Mucosa of descending colon (tissue), 3 donors: ENCODE data around the gene ZMIZ1. TPM values are rescaled to one million over a fixed set of nuclear protein-coding genes. Genes with fewer than 3 reads are reported as not detected.
A peak's percentile ranks its signal among the peaks of the same experiment; 100 is the strongest.

Source experiments
- ATAC-seq: fragments of 200-7000 bp; cut with Tn5 transposase; one replicate; pipeline ENCODE4 v1.9.1; 2020; ENCODE audit warnings: mild to moderate bottlenecking, moderate library complexity
- DNase-seq, 3 donors: peaks; one replicate each; pipeline ENCODE4 v3.0.0-alpha.2; 2020
- H3K36me3 ChIP-seq: fragments of 200-600 bp; one replicate; pipeline ENCODE4 v1.8.0; 2021; ENCODE audit warnings: low read depth, mild to moderate bottlenecking
- H3K4me1 ChIP-seq: fragments of 200-600 bp; one replicate; pipeline ENCODE4 v1.8.0; 2021; ENCODE audit warnings: low read depth, mild to moderate bottlenecking
- H3K4me3 ChIP-seq: fragments of 200-600 bp; one replicate; pipeline ENCODE4 v1.8.0; 2021; ENCODE audit warnings: mild to moderate bottlenecking
- H3K9me3 ChIP-seq: fragments of 200-600 bp; one replicate; pipeline ENCODE4 v1.8.0; 2021; ENCODE audit warnings: mild to moderate bottlenecking
- CTCF ChIP-seq: fragments of 200-600 bp; IDR thresholded peaks from one replicate; pipeline ENCODE4 v1.8.0; 2022; ENCODE audit warnings: antibody characterized with exemption, mild to moderate bottlenecking
- intact Hi-C, 2 donors: fragments of 100-400 bp; cut with DNase I in 1 of 2; cut with micrococcal nuclease in 1 of 2; formaldehyde crosslinking; loops; one replicate each; pipeline versions ENCODE4 v1.11.0 to v1.11.1; 2022; cut with DNase I, micrococcal nuclease
- total RNA-seq, 3 donors: library from RNA; stranded (reverse); fragmentation: NEBNext Ultra II Directional in 2 of 3; extraction: Animal tissue kit (Norgen Biotek cat#: 25700) in 2 of 3; gene quantifications; one replicate each; pipeline versions ENCODE4 v1.2.1 to v1.2.4, GENCODE V29; 2021 to 2023
- donor health status: DM: no; HTN: no; CAD: no; lungs with moderate emphysema.
- donor health status: DM: no; HTN: no; CAD: no.
- donor health status: DM: no; HTN: yes; CAD: no.

The ZMIZ1 gene
- total RNA-seq, 3 donors from 2014 or later, result 61.4 to 103 (median 89.1) TPM

- peaks cover 44% of the 10 kb centered on the region for H3K4me1 ChIP-seq
- no peaks in the 10 kb centered on the region for H3K36me3 ChIP-seq
- intact Hi-C loops, result loop anchor here (10.0 kb wide), 1 partner anchor 89 kb away; no protein-coding TSS in a partner anchor
- peak; percentile 39 for ATAC-seq
- H3K4me3 ChIP-seq, result no peak overlapping the region
- TF ChIP-seq CTCF, result no peak
- DNase-seq, result peak; percentile 69 to 79 (median 71)
- no peaks in the 10 kb centered on the region for H3K9me3 ChIP-seq
Measured at GRCh38 chr10:79063661-79064492, 4.9 kb upstream of the ZMIZ1 start.

GRCh38 chr10:79065091-79065551 lies 3.6 kb upstream of the ZMIZ1 start:
- H3K36me3 ChIP-seq, result no peaks in the 10 kb centered on the region
- intact Hi-C loops, result loop anchor here (10.0 kb wide), 1 partner anchor 90 kb away; no protein-coding TSS in a partner anchor
- no peak for ATAC-seq
- no peaks in the 10 kb centered on the region for H3K9me3 ChIP-seq
- DNase-seq, result peak; percentile 14 to 54 (median 34)
- H3K4me3 ChIP-seq, result no peak overlapping the region
- no peak for TF ChIP-seq CTCF
- peaks cover 36% of the 10 kb centered on the region for H3K4me1 ChIP-seq

GRCh38 chr10:79065853-79066252 lies 2.9 kb upstream of the ZMIZ1 start:
- Histone ChIP-seq H3K36me3 (no peaks in the 10 kb centered on the region), H3K4me1 (peaks cover 34% of the 10 kb centered on the region), H3K9me3 (no peaks in the 10 kb centered on the region), H3K4me3 (no peak overlapping the region)
- intact Hi-C loops, result loop anchor here (10.0 kb wide), 1 partner anchor 91 kb away; no protein-coding TSS in a partner anchor
- no peak for TF ChIP-seq CTCF
- ATAC-seq, result no peak
- peak; percentile 22 to 26 (median 23) for DNase-seq

GRCh38 chr10:79066411-79067240 lies 2.1 kb upstream of the ZMIZ1 start:
- no peaks in the 10 kb centered on the region for H3K36me3 ChIP-seq
- TF ChIP-seq CTCF, result no peak
- peaks cover 33% of the 10 kb centered on the region for H3K4me1 ChIP-seq
- no peak for ATAC-seq
- DNase-seq, result peak in 2 of 3 donors; percentile 61 to 65
- H3K9me3 ChIP-seq, result no peaks in the 10 kb centered on the region
- peak overlapping the region; percentile 17 for H3K4me3 ChIP-seq
- intact Hi-C loops, result loop anchor here (10.0 kb wide), 1 partner anchor 92 kb away; no protein-coding TSS in a partner anchor
